NCI-H146 treated with DMSO at 0.1 percent for 48 hours (cell line): ENCODE measurements around the gene PGK2.
"Not testable (repeated sequence)": the region's sequence is repeated elsewhere in the genome, so short reads cannot be mapped to it uniquely, and the experiment has no call there.

ENCODE experiments used
- DNase-seq: peaks from one replicate; lab custom pipeline; 2025; ENCODE audit not compliant: unreplicated experiment; lab: John Stamatoyannopoulos, UW

PGK2 gene

DNA sequence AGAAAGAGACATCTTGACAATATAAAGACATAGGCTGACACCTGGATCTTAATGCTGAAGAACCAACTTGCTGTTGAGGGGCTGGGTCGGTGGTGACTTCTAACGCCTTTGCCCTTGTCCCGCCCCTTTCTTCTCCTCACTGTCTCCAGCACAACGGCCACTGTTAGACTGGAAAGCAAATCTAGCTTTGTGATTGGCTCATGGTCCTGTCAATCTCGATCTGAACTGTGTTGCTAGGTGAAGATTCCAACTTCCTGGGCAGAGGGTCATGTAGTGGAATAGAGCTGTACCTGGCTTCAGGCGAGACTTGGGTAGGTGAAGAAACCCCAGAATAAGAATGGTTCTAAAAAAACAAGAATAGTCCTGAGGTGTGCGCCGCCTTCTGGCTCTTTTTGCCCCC lies at the start of gene PGK2:
Gene PGK2 (minus strand): TSS at position 110 of the 400 bp plus-strand sequence. CDS start 98 bp downstream, at position 12.
- DNase-seq, result no peak

DNA sequence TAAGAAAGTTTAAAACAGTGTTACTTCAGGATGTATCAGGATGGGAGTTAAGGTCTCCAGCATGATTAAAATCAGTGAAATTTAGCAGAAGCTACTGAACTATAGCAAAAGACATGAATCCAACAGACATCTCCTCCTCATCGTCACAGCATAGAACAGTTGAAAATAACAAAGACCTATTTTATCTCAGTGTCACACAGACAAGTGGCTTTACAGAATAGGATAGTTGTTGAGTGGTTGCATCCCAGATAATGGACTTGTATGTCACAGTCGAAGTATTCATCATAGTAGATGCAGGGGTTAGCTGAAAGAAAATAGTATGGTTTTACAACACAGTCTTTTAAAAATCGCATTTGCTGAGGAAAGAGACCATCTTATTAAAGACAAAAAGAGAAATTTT lies 48.1 kb upstream of the PGK2 start:
- DNase-seq, result no peak

GRCh38 chr6:49833386-49833785 lies 46.3 kb upstream of the PGK2 start:
- DNase-seq, result no peak

GRCh38 chr6:49826743-49827406 lies 39.8 kb upstream of the PGK2 start:
- DNase-seq, result no peak

DNA sequence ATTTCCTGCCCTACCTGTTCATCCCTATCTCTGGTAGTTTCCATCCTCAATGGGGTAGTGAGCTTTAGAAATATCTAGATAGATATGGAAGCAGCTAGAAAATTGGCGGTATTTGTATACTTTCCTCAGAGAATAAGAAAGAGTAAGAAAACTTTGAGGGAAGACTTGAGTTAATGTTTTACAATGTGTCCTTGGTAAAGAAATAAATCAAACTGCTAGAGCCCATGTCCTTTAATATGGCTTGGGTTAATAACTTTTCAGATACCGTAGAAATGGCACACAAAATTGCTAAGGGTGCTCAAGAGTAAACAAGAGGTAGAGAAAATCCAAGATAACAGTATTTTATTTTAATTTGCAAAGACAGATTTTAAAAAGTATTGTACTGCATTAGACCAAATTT lies 28.1 kb upstream of the PGK2 start:
- no peak for DNase-seq

DNA sequence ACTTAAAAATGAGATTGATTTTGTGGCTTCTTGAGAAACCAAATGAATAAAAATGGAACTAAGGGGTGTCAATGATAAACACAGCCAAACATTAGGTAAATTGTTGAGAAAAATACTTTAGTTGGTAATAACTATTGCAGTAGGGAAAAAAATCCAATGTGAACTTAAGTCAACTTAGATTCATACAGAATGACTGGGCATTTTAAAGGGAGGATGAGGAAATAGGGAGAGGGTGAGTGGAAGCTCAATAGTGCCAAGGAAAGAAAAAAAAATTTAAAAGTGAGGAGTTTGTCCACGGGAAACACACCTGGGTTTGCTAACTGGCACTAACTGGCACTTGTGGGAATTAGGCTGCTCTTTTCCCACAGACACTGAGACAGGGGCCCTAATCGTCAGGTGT lies 26.2 kb upstream of the PGK2 start:
- no peak for DNase-seq

GRCh38 chr6:49806145-49806544 lies 19.1 kb upstream of the PGK2 start:
- no peak for DNase-seq

- DNase-seq, result no peak
These were observed 18.2 kb upstream of the PGK2 start for GRCh38 chr6:49805246-49805645.

DNA sequence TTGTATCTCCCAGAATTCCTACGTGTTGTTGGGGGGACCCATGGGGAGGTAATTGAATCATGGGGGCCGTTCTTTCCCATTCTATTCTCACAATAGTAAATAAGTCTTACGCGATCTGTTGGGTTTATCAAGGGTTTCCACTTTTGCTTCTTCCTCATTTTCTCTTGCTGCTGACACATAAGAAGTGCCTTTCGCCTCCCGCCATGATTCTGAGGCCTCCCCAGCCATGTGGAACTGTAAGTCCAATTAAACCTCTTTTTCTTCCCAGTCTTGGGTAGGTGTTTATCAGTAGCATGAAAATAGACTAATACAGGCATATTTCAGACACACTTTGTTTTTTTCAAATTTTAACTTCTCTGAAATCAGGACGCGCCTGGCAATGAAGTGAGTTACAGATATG lies 14.4 kb upstream of the PGK2 start:
- DNase-seq, result no peak

GRCh38 chr6:49799090-49799489 lies 12.0 kb upstream of the PGK2 start:
- no peak for DNase-seq

GRCh38 chr6:49796842-49797455 lies 9.9 kb upstream of the PGK2 start:
- not testable (repeated sequence) for DNase-seq

DNA sequence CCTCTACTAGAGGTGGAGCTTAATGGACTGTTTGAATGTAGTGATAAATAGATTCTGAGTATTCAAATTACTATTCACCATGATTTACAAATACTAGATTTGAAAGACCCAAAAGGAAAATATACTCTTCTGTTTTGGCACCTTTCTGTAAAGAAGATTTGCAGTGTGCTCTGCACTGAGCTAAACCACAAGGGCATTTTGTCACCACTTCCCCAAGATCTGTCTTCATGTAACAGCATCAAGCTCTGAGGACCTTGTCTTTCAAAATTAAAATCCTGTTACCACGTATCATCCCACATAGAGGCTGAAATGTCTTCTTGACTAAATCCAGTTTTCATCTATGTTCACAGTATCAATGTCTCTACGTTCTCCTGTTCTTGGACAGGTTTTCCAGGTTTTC lies 3.3 kb upstream of the PGK2 start:
- no peak for DNase-seq

DNA sequence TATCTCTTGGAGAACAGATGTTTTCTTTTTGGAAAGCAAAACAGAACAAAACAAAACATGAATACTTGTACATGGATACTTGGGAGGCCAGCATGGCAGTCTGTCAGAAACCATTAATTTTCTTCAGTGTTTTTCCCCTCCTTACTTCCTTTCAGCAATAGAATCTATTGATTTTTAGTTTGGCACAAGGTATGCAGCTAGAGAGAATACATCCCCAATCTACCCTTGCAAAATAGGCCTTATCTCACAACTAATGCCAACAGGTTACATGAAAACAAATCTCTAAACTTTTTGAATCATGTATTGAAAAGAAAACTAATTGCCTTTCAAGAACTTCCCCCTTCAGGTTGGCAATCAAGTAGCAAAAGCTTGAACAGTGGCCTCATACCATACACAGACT lies 2.8 kb downstream of the PGK2 start:
- DNase-seq, result no peak

GRCh38 chr6:49782725-49783124 lies 4.4 kb downstream of the PGK2 start:
- DNase-seq, result no peak

GRCh38 chr6:49782293-49782692 lies 4.8 kb downstream of the PGK2 start:
- DNase-seq, result no peak

DNA sequence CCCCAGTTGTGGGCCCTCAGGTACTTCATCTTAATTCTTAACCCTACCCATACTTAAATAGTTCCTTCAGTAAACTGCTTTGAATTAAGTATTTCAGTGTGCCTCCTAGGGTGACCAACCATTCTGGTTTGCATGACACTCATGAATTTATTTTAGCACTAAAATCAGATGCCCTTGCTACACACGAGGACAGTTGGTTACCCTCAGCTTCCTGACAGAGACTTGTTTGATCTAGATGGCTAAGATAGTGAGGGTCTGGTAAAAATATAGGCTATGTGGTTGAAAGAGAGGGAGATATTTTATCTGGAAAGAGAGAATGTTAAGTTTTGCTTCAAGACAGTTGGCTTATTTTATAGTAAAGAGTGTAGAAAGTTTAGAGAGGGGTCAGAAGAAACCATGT lies 10.6 kb downstream of the PGK2 start:
- no peak for DNase-seq

- no peak for DNase-seq
These were observed 12.0 kb downstream of the PGK2 start for GRCh38 chr6:49775043-49775442.

DNA sequence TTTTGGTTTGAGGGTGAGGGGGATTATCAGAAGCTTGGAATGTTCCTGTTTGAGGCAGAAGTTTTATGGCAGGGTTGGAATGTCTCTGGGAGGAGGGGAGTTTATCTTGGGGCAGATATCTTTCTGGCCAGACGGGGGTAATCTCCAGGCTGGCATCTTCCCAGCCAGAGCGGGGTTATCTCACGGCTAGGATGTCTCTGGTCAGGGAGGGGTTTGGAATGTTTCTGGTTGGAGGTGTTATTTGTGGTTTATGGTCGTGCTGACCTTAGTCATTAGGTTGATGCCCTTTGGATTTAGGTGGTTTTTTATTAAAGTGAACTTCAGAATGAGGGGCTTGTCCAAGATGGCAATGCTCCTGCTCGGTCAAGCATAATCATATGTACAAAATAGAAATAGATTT lies 14.8 kb downstream of the PGK2 start:
- DNase-seq, result no peak

DNA sequence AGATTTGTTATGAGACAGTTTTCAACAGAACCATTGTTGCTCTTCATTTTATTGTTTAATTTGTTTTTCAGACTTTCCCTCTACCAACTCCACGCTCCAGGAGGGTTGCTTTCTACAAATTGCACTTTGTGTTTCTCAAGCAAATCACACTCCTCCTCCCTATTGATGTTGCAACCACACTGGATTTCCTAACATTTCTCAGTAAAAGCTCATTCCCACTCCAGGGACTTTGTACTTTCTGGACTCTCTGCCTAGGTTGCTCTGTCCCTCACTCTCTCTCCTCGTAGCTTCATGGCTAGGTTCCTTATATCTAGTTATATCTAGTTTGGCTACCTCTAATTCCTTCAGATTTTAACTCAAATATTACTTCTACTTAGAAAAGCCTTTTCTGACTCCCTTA lies 20.3 kb downstream of the PGK2 start:
- DNase-seq, result no peak

DNA sequence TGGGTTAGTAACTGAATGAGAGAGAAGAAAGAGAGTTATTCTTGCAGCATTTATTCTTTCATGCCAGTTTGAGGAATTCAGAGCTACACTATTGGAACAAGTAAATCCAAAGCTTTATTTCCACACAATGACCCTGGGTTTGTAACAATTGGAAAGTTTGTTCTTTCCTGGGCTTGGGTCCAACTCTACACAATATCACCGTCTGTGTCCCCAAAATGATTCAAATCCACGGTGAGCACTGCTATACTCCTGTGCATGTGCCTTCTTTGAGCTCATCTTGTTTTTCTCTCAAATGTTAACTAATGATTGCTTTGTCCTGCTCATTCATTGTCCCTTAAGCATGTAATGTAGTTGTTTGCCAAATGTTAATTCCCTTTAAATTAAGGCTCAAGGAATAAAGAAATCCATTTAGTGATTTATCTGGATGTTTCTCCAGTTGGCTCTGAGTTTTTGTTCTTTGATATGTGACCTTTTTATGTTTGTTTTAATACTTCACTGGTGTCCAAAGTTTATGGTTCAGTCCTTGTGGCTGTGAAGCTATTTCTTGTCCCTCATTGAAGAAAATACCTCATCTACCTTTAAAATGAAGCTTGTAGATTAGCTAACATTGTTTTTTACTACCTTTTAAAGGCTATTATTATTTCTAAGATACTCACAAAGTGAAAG lies 22.4 kb downstream of the PGK2 start:
- DNase-seq, result no peak

GRCh38 chr6:49744259-49744658 lies 42.8 kb downstream of the PGK2 start, which contains the start of gene CRISP3:
Gene CRISP3 (minus strand): TSS chr6:49744388. CDS start chr6:49744367, 21 bp downstream.
- no peak for DNase-seq

GRCh38 chr6:49743429-49743828 lies 43.7 kb downstream of the PGK2 start:
- DNase-seq, result no peak
